ENCODE measurements around the gene SCAF1. TPM values are rescaled to one million over a fixed set of nuclear protein-coding genes. Genes with fewer than 3 reads are reported as not detected.

Gene SCAF1
- total RNA-seq, 1 donor from 2014 or later: 8.4 TPM

DNA sequence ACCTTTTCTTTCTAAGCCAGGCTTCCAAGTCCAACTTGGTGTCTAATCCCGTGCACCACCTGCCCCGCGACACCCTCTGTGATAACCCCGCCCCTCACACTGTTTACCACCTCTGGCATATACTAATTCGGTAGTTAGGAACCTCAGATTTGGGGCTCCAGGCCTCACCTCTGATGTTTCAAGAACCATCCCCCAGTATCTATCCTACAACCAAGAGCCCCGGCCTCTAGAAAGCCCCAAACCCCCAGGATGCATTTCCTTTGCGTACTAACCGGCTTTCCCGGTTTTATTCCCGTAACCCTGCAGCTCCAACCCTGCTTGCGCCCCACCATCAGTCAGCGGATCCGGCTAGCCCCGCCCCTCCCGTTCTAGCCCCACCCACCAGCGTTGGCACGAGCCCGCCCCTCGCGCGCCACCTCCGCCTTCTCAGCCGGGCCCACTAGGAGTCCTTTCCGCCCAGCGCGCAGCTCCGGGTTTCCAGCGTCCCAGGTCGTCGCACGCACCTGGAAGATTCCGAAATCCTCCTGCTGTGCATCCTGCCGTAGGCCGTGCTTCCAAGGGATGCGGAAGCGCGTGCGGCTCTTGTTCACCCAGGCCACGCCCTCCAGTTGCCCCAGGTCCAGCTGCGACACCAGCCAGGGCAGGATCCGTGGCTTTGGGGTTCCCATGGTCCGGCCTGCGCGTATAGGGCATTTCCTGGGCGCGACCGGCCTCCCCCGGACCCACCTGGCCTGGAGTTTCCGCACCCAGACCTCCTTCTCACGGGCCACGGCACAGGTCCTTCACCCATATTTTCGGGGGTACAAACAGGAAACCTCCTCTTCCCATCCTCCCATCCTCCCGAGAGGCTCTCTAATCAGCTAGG, 22.4 kb downstream of the SCAF1 start:
- Histone ChIP-seq H3K9ac (ENCODE audit: low read depth in 1 of 3, low read length in 3 of 3) (peak overlapping the region; percentile 87 to 91 (median 91)), H3K27me3 (ENCODE audit: control insufficient read depth in 3 of 3, insufficient read depth in 3 of 3, low read length in 3 of 3) (no peaks in the 10 kb centered on the region), H3K9me3 (ENCODE audit: control insufficient read depth in 3 of 3, low read length in 3 of 3) (no peaks in the 10 kb centered on the region), H3K27ac (ENCODE audit: low read depth, low read length) (peak overlapping the region; percentile 90), H3K4me3 (ENCODE audit: low read length in 3 of 3) (peak overlapping the region; percentile 87 to 94 (median 91)), H3K36me3 (ENCODE audit: control insufficient read depth in 3 of 3, insufficient read depth in 3 of 3, low read length in 3 of 3) (peaks cover 26 to 33% (median 27%) of the 10 kb centered on the region in 3 donors), H3K4me1 (ENCODE audit: control insufficient read depth in 3 of 3, insufficient read depth in 3 of 3, low read length in 3 of 3) (peaks cover 20 to 33% (median 28%) of the 10 kb centered on the region in 3 donors)

DNA sequence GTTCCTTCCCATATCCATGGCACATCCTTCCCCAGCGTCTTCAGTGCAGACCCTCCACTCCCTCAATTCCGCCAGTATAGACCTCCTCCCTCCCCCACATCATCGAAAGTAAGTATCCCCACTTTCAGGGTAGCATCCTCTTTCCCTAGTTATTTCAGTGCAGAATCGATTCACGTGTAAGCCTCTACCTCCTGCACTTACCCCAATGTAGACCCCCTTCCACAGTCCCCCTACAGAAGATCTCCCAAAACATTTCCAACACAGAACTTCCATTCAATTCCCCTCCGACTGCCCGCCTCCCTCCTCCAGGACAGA, 23.0 kb downstream of the SCAF1 start:
- Histone ChIP-seq H3K4me1 (ENCODE audit: control insufficient read depth in 3 of 3, insufficient read depth in 3 of 3, low read length in 3 of 3) (peaks cover 20 to 33% (median 28%) of the 10 kb centered on the region in 3 donors), H3K9ac (ENCODE audit: low read depth in 1 of 3, low read length in 3 of 3) (peak overlapping the region; percentile 87 to 91 (median 91)), H3K4me3 (ENCODE audit: low read length in 3 of 3) (peak overlapping the region; percentile 87 to 94 (median 91)), H3K27ac (ENCODE audit: low read depth, low read length) (peak overlapping the region; percentile 90), H3K36me3 (ENCODE audit: control insufficient read depth in 3 of 3, insufficient read depth in 3 of 3, low read length in 3 of 3) (peaks cover 20 to 31% (median 23%) of the 10 kb centered on the region in 3 donors), H3K27me3 (ENCODE audit: control insufficient read depth in 3 of 3, insufficient read depth in 3 of 3, low read length in 3 of 3) (no peaks in the 10 kb centered on the region), H3K9me3 (ENCODE audit: control insufficient read depth in 3 of 3, low read length in 3 of 3) (no peaks in the 10 kb centered on the region)

DNA sequence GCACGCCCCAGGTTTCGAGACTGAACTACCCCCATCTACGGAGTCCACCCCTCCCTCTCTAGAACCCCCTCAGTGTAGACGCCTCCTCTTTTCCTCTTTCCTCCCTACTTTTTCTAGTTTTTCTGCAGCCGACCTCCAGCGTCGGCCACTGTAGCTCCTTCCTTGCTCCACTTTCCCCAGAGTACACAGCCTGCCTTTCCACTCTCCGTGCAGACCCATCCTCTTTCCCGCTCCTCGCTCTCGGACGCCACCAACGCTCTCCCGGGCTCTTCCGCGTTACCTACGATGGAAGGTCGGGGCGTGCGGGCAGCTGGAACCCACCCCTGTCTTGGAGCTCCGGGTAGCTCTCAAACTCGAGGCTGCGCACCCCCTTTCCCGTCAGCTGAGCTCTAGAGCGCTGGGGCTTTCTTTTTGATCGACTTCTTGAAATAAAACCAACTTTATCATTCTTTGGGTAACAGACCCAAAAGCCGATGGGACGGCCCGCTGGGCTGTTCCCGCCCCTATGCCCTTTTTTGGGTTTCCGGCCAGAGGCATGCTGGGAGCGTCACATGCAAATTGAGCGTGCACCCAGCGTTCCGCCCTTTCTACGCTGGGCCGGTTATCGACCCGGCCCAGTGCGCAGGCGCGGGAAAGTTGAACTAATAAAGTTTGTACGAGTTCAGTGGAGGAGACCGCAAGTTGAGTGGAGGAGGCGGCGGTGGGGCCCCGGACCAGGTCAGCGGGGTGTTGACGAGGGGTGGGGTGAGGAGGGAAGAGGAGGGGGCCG, 23.5 kb downstream of the SCAF1 start, which contains the start of the genes BCL2L12 and IRF3:
Gene BCL2L12 (plus strand): TSS at position 583 of the 769 bp plus-strand sequence. CDS start 760 bp downstream, outside the sequence.
Gene IRF3 (minus strand): TSS at position 507 of the 769 bp plus-strand sequence. CDS start 1,019 bp downstream, outside the sequence.
- Histone ChIP-seq H3K9me3 (ENCODE audit: control insufficient read depth in 3 of 3, low read length in 3 of 3) (no peaks in the 10 kb centered on the region), H3K4me3 (ENCODE audit: low read length in 3 of 3) (peak within 1 kb of the TSS; percentile 87 to 94 (median 91)), H3K4me1 (ENCODE audit: control insufficient read depth in 3 of 3, insufficient read depth in 3 of 3, low read length in 3 of 3) (peaks cover 20 to 33% (median 28%) of the 10 kb centered on the region in 3 donors), H3K9ac (ENCODE audit: low read depth in 1 of 3, low read length in 3 of 3) (peak within 1 kb of the TSS; percentile 91), H3K36me3 (ENCODE audit: control insufficient read depth in 3 of 3, insufficient read depth in 3 of 3, low read length in 3 of 3) (peaks cover 19 to 31% (median 22%) of the 10 kb centered on the region in 3 donors), H3K27me3 (ENCODE audit: control insufficient read depth in 3 of 3, insufficient read depth in 3 of 3, low read length in 3 of 3) (no peaks in the 10 kb centered on the region), H3K27ac (ENCODE audit: low read depth, low read length) (peak within 1 kb of the TSS; percentile 90)

DNA sequence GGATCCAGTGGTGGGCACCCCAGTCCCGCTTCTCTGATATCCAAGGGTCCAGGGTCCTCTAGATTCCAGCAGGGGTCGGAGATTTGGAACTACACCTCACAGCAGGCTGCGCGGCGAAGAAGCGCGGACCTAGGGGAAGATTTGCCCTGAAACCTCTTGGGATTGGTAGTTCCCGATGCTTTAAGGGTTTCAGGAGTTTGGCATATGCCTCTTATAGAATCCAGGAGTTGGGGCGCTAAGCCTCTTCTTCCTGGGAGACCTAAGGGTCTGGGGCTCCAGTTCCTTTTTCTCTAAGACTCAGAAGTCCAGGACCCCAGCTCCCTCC, 24.1 kb downstream of the SCAF1 start:
- Histone ChIP-seq H3K9ac (ENCODE audit: low read depth in 1 of 3, low read length in 3 of 3) (peak overlapping the region; percentile 91), H3K9me3 (ENCODE audit: control insufficient read depth in 3 of 3, low read length in 3 of 3) (no peaks in the 10 kb centered on the region), H3K36me3 (ENCODE audit: control insufficient read depth in 3 of 3, insufficient read depth in 3 of 3, low read length in 3 of 3) (peaks cover 16 to 29% (median 20%) of the 10 kb centered on the region in 3 donors), H3K27ac (ENCODE audit: low read depth, low read length) (peak overlapping the region; percentile 90), H3K4me3 (ENCODE audit: low read length in 3 of 3) (peak overlapping the region; percentile 87 to 94 (median 91)), H3K27me3 (ENCODE audit: control insufficient read depth in 3 of 3, insufficient read depth in 3 of 3, low read length in 3 of 3) (no peaks in the 10 kb centered on the region), H3K4me1 (ENCODE audit: control insufficient read depth in 3 of 3, insufficient read depth in 3 of 3, low read length in 3 of 3) (peaks cover 20 to 33% (median 28%) of the 10 kb centered on the region in 3 donors)

DNA sequence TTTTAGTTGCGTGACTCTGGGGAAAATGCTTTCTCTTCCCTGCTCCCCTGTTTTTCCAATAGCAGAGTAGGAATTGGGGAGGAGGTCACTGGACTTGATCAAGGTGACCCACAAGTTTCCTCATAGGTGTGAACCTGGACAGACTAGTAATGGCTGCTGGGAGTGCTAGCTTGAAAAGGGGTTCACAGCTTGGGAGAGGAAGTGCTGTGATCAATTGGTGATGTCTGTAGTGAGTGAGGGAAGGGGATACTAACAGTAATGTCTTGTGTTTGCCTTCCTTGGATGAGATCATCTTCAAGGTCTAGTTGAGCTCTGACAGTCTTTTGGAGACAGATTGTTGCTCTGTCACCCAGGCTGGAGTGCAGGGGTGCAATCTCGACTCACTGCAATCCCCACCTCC, 25.5 kb downstream of the SCAF1 start:
- Histone ChIP-seq H3K4me3 (ENCODE audit: low read length in 3 of 3) (no peak overlapping the region), H3K4me1 (ENCODE audit: control insufficient read depth in 3 of 3, insufficient read depth in 3 of 3, low read length in 3 of 3) (peaks cover 27 to 38% (median 31%) of the 10 kb centered on the region in 3 donors), H3K9ac (ENCODE audit: low read depth in 1 of 3, low read length in 3 of 3) (peak overlapping the region in 1 of 3 donors; percentile 33), H3K9me3 (ENCODE audit: control insufficient read depth in 3 of 3, low read length in 3 of 3) (no peaks in the 10 kb centered on the region), H3K27ac (ENCODE audit: low read depth, low read length) (no peak overlapping the region), H3K27me3 (ENCODE audit: control insufficient read depth in 3 of 3, insufficient read depth in 3 of 3, low read length in 3 of 3) (no peaks in the 10 kb centered on the region), H3K36me3 (ENCODE audit: control insufficient read depth in 3 of 3, insufficient read depth in 3 of 3, low read length in 3 of 3) (peaks cover 9 to 15% (median 9%) of the 10 kb centered on the region in 3 donors)

DNA sequence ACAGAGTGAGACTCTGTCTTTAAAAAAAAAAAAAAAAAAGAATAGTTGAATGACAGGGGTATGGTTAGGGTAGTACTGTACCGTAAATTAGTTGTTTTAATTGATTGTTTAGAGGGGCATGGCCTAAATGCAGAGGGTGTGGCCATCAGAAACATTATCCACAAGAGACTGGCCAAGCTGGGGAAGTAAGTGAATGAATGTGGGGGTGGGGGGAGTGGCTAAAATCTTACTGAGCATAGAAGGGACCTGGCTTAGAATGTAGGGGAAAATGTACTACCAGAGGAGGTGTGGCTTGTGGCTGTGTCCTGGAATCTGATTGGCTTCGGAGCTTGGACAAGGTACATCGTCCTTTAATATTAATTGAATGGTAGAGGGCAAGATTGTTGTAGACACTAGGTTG, 27.5 kb downstream of the SCAF1 start:
- Histone ChIP-seq H3K4me1 (ENCODE audit: control insufficient read depth in 3 of 3, insufficient read depth in 3 of 3, low read length in 3 of 3) (peaks cover 20 to 25% (median 22%) of the 10 kb centered on the region in 3 donors), H3K27ac (ENCODE audit: low read depth, low read length) (no peak overlapping the region), H3K9ac (ENCODE audit: low read depth in 1 of 3, low read length in 3 of 3) (no peak overlapping the region), H3K9me3 (ENCODE audit: control insufficient read depth in 3 of 3, low read length in 3 of 3) (no peaks in the 10 kb centered on the region), H3K4me3 (ENCODE audit: low read length in 3 of 3) (no peak overlapping the region), H3K36me3 (ENCODE audit: control insufficient read depth in 3 of 3, insufficient read depth in 3 of 3, low read length in 3 of 3) (peaks cover 3 to 10% (median 3%) of the 10 kb centered on the region in 3 donors), H3K27me3 (ENCODE audit: control insufficient read depth in 3 of 3, insufficient read depth in 3 of 3, low read length in 3 of 3) (no peaks in the 10 kb centered on the region)

DNA sequence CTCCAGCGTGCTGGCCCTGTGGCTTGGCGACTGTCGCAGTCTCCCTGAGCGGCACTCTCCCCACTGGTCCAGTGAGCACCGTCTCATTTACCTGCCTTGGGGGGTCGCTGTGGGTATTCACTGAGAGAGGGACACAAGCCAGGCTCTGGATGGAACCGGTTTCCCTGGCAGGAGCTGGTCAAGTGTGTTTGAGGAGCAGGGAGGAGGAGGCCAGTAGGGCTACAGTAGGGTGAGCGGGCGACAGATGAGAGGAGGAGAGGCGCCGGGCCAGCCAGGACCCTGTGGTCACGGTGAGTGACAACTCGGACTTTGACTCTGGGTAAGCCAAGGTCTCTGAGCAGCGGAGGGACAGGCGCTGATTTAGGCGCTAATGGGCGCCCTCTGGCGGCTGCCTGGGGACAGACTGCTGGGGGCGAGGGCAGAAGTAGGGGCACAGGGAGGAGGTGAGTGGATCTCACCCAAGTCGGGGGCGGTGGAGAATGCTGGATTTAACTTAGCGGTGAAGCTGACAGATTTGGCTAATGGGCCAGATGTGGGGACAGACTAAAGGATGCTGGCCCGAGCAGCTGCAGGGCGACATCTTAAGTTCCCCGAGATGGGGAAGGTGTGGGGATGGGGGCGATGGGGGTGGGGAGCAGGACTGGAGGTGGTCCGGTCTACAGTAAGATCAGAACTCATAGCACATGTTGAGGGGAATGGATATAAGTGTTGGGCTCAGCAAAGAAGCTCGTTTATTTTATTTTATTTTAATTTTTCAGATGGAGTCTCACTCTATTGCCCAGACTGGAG, 30.3 kb downstream of the SCAF1 start:
- Histone ChIP-seq H3K9ac (ENCODE audit: low read depth in 1 of 3, low read length in 3 of 3) (peak overlapping the region in 2 of 3 donors; percentile 62 to 80), H3K27me3 (ENCODE audit: control insufficient read depth in 3 of 3, insufficient read depth in 3 of 3, low read length in 3 of 3) (no peaks in the 10 kb centered on the region), H3K9me3 (ENCODE audit: control insufficient read depth in 3 of 3, low read length in 3 of 3) (no peaks in the 10 kb centered on the region), H3K27ac (ENCODE audit: low read depth, low read length) (peak overlapping the region; percentile 64), H3K4me1 (ENCODE audit: control insufficient read depth in 3 of 3, insufficient read depth in 3 of 3, low read length in 3 of 3) (peaks cover 8 to 11% (median 10%) of the 10 kb centered on the region in 3 donors), H3K36me3 (ENCODE audit: control insufficient read depth in 3 of 3, insufficient read depth in 3 of 3, low read length in 3 of 3) (peaks cover 3 to 10% (median 3%) of the 10 kb centered on the region in 3 donors), H3K4me3 (ENCODE audit: low read length in 3 of 3) (peak overlapping the region in 2 of 3 donors; percentile 40 to 58)

DNA sequence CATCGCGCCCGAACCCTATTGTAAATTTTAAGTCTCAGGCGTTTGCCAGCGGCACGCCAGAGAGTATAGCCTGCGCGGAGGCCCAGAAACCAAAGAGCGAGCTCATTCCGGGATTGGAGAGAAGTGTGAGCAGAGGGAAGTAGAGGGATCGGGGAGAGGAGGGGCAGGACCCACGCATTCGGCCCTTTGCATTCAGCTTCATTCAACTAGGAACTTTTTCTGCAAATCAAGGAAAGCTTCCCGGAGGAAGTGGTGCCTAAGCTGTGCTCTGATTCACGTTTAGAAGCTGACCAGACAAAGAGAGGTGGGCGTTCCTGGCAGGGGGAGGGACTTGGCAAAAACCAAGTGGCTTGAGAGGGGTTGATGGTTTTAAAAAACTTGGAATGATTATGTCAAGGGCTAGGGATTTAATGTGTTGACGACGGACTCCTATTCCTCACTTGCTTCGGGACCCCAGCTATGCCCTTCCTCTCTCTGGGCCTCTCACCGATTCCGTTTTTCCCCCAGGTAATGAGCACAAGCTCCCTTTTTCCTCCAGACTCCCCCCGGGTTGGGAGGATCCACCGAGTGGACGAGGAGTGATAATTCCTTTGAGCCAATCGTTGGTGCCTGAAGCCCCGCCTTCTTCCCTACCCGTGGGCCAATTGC, 34.3 kb downstream of the SCAF1 start:
- H3K9me3 ChIP-seq (ENCODE audit: control insufficient read depth in 3 of 3, low read length in 3 of 3): no peaks in the 10 kb centered on the region
- peak overlapping the region; percentile 92 for H3K27ac ChIP-seq (ENCODE audit: low read depth, low read length)

DNA sequence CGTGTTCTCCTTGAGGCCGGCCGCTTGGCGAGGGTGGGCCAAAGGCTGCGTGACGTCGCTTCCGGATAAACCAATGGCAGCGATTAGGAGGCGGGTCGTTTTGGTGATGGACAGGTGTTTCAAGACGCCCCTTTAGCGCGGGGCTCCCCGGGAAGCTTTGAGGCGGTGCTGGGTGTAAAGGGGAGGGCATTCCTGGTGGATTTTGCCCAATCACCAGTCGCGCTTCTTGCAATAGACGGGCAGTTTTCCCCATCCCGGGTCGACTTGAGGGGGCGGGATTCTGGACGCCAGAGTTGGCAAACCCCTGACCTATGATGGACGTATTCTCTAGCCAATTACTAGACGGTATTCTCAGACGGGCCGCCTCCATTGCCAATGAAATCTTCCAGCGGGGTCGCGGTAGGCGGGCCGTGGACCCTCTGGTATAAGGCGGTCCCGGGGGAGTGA, 34.8 kb downstream of the SCAF1 start:
- Histone ChIP-seq H3K9me3 (ENCODE audit: control insufficient read depth in 3 of 3, low read length in 3 of 3) (no peaks in the 10 kb centered on the region), H3K36me3 (ENCODE audit: control insufficient read depth in 3 of 3, insufficient read depth in 3 of 3, low read length in 3 of 3) (peaks cover 2 to 7% (median 2%) of the 10 kb centered on the region in 3 donors), H3K9ac (ENCODE audit: low read depth in 1 of 3, low read length in 3 of 3) (peak overlapping the region; percentile 98 to 100 (median 99)), H3K4me1 (ENCODE audit: control insufficient read depth in 3 of 3, insufficient read depth in 3 of 3, low read length in 3 of 3) (peaks cover 40 to 49% (median 40%) of the 10 kb centered on the region in 3 donors), H3K4me3 (ENCODE audit: low read length in 3 of 3) (peak overlapping the region; percentile 93 to 99 (median 98)), H3K27me3 (ENCODE audit: control insufficient read depth in 3 of 3, insufficient read depth in 3 of 3, low read length in 3 of 3) (no peaks in the 10 kb centered on the region), H3K27ac (ENCODE audit: low read depth, low read length) (peak overlapping the region; percentile 98)

More for the DNA sequence above, 34.3 kb downstream of the SCAF1 start:
- H3K9ac ChIP-seq (ENCODE audit: low read depth in 1 of 3, low read length in 3 of 3): peak overlapping the region; percentile 55 to 97 (median 93)
- peaks cover 38 to 46% (median 39%) of the 10 kb centered on the region in 3 donors for H3K4me1 ChIP-seq (ENCODE audit: control insufficient read depth in 3 of 3, insufficient read depth in 3 of 3, low read length in 3 of 3)
- no peaks in the 10 kb centered on the region for H3K27me3 ChIP-seq (ENCODE audit: control insufficient read depth in 3 of 3, insufficient read depth in 3 of 3, low read length in 3 of 3)
- peak overlapping the region; percentile 56 to 81 (median 81) for H3K4me3 ChIP-seq (ENCODE audit: low read length in 3 of 3)
- peaks cover 0 to 5% (median 0%) of the 10 kb centered on the region in 3 donors for H3K36me3 ChIP-seq (ENCODE audit: control insufficient read depth in 3 of 3, insufficient read depth in 3 of 3, low read length in 3 of 3)

Data from skeletal muscle tissue (tissue), 4 donors.